Activated CD4-positive, CD25-positive, alpha-beta regulatory T cell (primary cell): ENCODE data around the gene AEBP2.

Experiments used
- DNase-seq, 4 experiments: peaks; one replicate each; lab custom pipeline; 2025; lab: John Stamatoyannopoulos, UW

The AEBP2 gene

DNA sequence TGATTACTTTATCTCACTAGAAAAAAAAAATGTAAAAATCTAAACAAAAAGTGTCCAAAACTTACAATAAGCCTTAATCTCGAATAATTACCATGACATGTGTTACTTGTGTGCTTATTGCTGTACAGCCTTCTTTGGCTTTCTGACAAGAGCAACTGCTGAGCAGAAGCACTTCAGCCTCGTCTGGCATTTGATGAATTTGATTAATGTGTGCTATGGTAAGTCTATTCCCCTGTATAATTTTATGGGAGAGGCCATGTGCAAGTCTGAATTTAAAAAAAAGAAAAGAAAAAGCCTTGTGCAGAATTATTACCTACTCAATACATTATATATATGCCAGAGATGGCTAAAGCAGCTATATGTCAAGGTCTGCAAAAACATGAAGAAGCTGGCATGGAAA is 113.9 kb downstream of the AEBP2 start:
- no peak for DNase-seq

GRCh38 chr12:19561411-19561961 is 122.2 kb downstream of the AEBP2 start:
- no peak for DNase-seq
